Measurements from ENCODE around the gene TMEM108.

GRCh38 chr3:133400006-133400515 is 361.9 kb downstream of the TMEM108 start, which contains the start of gene BFSP2:
- TF ChIP-seq CTCF (IDR thresholded peaks at IDR 0.05), result no peak
- no peak for TF ChIP-seq POLR2A (IDR thresholded peaks at IDR 0.05)
